ENCODE results near the gene DLX4. TPM values are rescaled to one million over a fixed set of nuclear protein-coding genes. Genes with fewer than 3 reads are reported as not detected.
A peak's percentile ranks its signal among the peaks of the same experiment; 100 is the strongest.

DLX4 gene
- total RNA-seq, 1 experiment from 2014 or later = 1.3 TPM

DNA sequence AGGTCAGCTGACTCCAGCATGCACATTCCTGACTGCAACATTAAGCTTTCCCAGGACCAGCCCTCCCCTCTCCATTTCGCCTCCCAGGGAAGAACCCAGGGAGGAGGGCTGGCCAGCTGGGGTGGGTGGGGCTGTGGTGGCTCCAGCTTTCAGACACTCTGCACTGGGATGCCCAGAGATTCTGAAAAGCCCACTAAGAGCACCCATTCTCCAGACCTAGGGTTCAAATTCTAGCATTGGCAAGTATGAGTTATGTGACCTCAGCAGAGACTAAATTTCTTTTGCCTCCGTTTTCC, 18.2 kb downstream of the DLX4 start:
- DNase-seq (ENCODE audit: low spot score) = no peak
- TF ChIP-seq ATF3 (CRISPR knock-in tag; conservative IDR thresholded peaks at IDR 0.05) (no peak), ATF6 (CRISPR knock-in tag; IDR thresholded peaks at IDR 0.05) (no peak), E2F5 (CRISPR knock-in tag; IDR thresholded peaks at IDR 0.05) (no peak), CREM (CRISPR knock-in tag; IDR thresholded peaks at IDR 0.05) (no peak)
- H3K4me1 Mint-ChIP-seq = peaks cover 19% of the 10 kb centered on the region
- CTCF ChIA-PET = interaction anchor here (1.2 to 5.7 kb wide), 6 partner anchors 9 to 411 kb away, joined by 3 to 33 read pairs (median 14); partner anchors contain the start of gene NXPH3
- POLR2A ChIA-PET = no interaction called here
- peaks cover 93% of the 10 kb centered on the region for H3K27me3 Mint-ChIP-seq (ENCODE audit: low read depth)
- no peak for ATAC-seq
- no peaks in the 10 kb centered on the region for H3K9me3 Mint-ChIP-seq
- no peaks in the 10 kb centered on the region for H3K36me3 Mint-ChIP-seq
- no peak overlapping the region for H3K27ac Mint-ChIP-seq
- no peak overlapping the region for H3K4me3 Mint-ChIP-seq

GRCh38 chr17:49987681-49988441, 18.9 kb downstream of the DLX4 start:
- H3K4me1 Mint-ChIP-seq = peaks cover 21% of the 10 kb centered on the region
- DNase-seq (ENCODE audit: low spot score) = no peak
- H3K9me3 Mint-ChIP-seq = no peaks in the 10 kb centered on the region
- no peak overlapping the region for H3K27ac Mint-ChIP-seq
- peak overlapping the region; percentile 27; the same call in 1 of the 2 replicates for H3K4me3 Mint-ChIP-seq
- ATAC-seq = peak; percentile 48
- H3K36me3 Mint-ChIP-seq = no peaks in the 10 kb centered on the region
- ChIA-PET POLR2A (no interaction called here), CTCF (interaction anchor here (1.0 to 5.7 kb wide), 11 partner anchors 10 to 412 kb away, joined by 3 to 33 read pairs (median 4); partner anchors contain the start of gene NXPH3)
- H3K27me3 Mint-ChIP-seq (ENCODE audit: low read depth) = peaks cover 94% of the 10 kb centered on the region
- TF ChIP-seq CREB1 (CRISPR knock-in tag; IDR thresholded peaks at IDR 0.05) = no peak
- TF ChIP-seq SOX15 (CRISPR knock-in tag; IDR thresholded peaks at IDR 0.05) = no peak
- TF ChIP-seq OVOL2 (CRISPR knock-in tag; IDR thresholded peaks at IDR 0.05; ENCODE audit: borderline replicate concordance) = no peak
- TF ChIP-seq, protein P1, sequence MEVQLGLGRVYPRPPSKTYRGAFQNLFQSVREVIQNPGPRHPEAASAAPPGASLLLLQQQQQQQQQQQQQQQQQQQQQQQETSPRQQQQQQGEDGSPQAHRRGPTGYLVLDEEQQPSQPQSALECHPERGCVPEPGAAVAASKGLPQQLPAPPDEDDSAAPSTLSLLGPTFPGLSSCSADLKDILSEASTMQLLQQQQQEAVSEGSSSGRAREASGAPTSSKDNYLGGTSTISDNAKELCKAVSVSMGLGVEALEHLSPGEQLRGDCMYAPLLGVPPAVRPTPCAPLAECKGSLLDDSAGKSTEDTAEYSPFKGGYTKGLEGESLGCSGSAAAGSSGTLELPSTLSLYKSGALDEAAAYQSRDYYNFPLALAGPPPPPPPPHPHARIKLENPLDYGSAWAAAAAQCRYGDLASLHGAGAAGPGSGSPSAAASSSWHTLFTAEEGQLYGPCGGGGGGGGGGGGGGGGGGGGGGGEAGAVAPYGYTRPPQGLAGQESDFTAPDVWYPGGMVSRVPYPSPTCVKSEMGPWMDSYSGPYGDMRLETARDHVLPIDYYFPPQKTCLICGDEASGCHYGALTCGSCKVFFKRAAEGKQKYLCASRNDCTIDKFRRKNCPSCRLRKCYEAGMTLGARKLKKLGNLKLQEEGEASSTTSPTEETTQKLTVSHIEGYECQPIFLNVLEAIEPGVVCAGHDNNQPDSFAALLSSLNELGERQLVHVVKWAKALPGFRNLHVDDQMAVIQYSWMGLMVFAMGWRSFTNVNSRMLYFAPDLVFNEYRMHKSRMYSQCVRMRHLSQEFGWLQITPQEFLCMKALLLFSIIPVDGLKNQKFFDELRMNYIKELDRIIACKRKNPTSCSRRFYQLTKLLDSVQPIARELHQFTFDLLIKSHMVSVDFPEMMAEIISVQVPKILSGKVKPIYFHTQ (CRISPR knock-in tag; IDR thresholded peaks at IDR 0.05) = no peak
- TF ChIP-seq FOXK1 (CRISPR knock-in tag; IDR thresholded peaks at IDR 0.05) = no peak
- no peak for TF ChIP-seq NR2C2 (CRISPR knock-in tag; IDR thresholded peaks at IDR 0.05)
- TF ChIP-seq STAT6 (CRISPR knock-in tag; conservative IDR thresholded peaks at IDR 0.05; ENCODE audit: low read depth) = no peak
- TF ChIP-seq E2F1 (CRISPR knock-in tag; IDR thresholded peaks at IDR 0.05) = no peak
- no peak for TF ChIP-seq ZNF138 (CRISPR knock-in tag; conservative IDR thresholded peaks at IDR 0.05)
- TF ChIP-seq FOXJ3 (CRISPR knock-in tag; IDR thresholded peaks at IDR 0.05; ENCODE audit: borderline replicate concordance) = no peak
- TF ChIP-seq RORB (CRISPR knock-in tag; IDR thresholded peaks at IDR 0.05) = no peak
- no peak for TF ChIP-seq GRHL2 (CRISPR knock-in tag; IDR thresholded peaks at IDR 0.05; ENCODE audit: insufficient replicate concordance, severe bottlenecking)
- TF ChIP-seq, protein P2, sequence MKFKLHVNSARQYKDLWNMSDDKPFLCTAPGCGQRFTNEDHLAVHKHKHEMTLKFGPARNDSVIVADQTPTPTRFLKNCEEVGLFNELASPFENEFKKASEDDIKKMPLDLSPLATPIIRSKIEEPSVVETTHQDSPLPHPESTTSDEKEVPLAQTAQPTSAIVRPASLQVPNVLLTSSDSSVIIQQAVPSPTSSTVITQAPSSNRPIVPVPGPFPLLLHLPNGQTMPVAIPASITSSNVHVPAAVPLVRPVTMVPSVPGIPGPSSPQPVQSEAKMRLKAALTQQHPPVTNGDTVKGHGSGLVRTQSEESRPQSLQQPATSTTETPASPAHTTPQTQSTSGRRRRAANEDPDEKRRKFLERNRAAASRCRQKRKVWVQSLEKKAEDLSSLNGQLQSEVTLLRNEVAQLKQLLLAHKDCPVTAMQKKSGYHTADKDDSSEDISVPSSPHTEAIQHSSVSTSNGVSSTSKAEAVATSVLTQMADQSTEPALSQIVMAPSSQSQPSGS (CRISPR knock-in tag; IDR thresholded peaks at IDR 0.05; ENCODE audit: borderline replicate concordance, low read depth) = no peak
- TF ChIP-seq AFF4 (CRISPR knock-in tag; IDR thresholded peaks at IDR 0.05; ENCODE audit: borderline replicate concordance) = no peak
